SK-N-MC (cell line): ENCODE data around the gene SPINK5.

Source experiments
- DNase-seq: peaks from one replicate; pipeline ENCODE4 v3.0.0-alpha.2; 2011; ENCODE audit warnings: low read depth, low spot score
- H3K27ac ChIP-seq: fragments of 200-600 bp; sonication (generic); 2 replicates; pipeline ENCODE4 v1.5.1; 2016; ENCODE audit warnings: mixed run types
- H3K36me3 ChIP-seq: fragments of 200-600 bp; sonication (generic); 2 replicates; pipeline ENCODE4 v1.6.1; 2017; ENCODE audit warnings: antibody characterized with exemption, low read length, mixed read lengths; ENCODE audit not compliant: insufficient read depth
- H3K4me3 ChIP-seq: fragments of 200-600 bp; sonication (generic); 2 replicates; pipeline ENCODE4 v1.5.1; 2016
- H3K9ac ChIP-seq: fragments of 200-600 bp; sonication (generic); 2 replicates; pipeline ENCODE4 v1.8.0; 2017; ENCODE audit warnings: mixed run types, mixed read lengths; ENCODE audit not compliant: insufficient read length
- H3K9me3 ChIP-seq: fragments of 200-600 bp; sonication (generic); 2 replicates; pipeline ENCODE4 v1.6.1; 2017; ENCODE audit warnings: low read depth, mild to moderate bottlenecking, antibody characterized with exemption, low read length, moderate library complexity, mixed read lengths
- EZH2 ChIP-seq: fragments of 200-600 bp; sonication (generic); IDR thresholded peaks from one replicate; pipeline ENCODE4 v1.6.1; 2017; ENCODE audit warnings: antibody characterized with exemption
- FOXP2 ChIP-seq: optimal IDR thresholded peaks from 2 replicates; pipeline ENCODE3; 2011; ENCODE audit warnings: mild to moderate bottlenecking, moderate library complexity; ENCODE audit not compliant: insufficient read depth; ENCODE audit errors: extremely low read length, control extremely low read depth
- POLR2AphosphoS5 ChIP-seq: IDR thresholded peaks from 2 replicates; pipeline ENCODE4 v1.6.1; 2012; ENCODE audit warnings: mild to moderate bottlenecking, low read depth, low read length, borderline replicate concordance

The SPINK5 gene

DNA sequence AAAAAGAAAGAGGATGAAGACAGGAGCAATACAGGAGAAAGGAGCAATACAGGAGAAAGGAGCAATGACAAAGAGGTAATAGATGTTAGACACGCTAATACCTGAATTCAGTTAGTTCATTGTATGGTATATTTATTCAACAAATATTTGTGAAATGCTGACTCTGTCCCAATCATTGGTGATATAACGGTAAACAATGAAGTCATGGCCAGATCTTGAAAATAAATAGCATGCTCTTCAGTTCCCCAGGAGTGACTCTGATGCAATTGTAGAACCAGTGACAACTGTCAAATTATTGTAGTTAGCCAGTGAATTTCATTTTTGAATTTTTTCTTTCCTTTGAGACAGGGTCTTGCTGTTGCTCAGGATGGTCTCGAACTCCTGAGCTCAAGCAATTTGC lies 56.5 kb downstream of the SPINK5 start:
- Histone ChIP-seq H3K27ac (no peak overlapping the region), H3K9ac (no peak overlapping the region), H3K36me3 (no peaks in the 10 kb centered on the region), H3K4me3 (no peak overlapping the region), H3K9me3 (no peaks in the 10 kb centered on the region)
- DNase-seq: no peak
- no peak for TF ChIP-seq FOXP2
- TF ChIP-seq EZH2: no peak
- TF ChIP-seq POLR2AphosphoS5: no peak

DNA sequence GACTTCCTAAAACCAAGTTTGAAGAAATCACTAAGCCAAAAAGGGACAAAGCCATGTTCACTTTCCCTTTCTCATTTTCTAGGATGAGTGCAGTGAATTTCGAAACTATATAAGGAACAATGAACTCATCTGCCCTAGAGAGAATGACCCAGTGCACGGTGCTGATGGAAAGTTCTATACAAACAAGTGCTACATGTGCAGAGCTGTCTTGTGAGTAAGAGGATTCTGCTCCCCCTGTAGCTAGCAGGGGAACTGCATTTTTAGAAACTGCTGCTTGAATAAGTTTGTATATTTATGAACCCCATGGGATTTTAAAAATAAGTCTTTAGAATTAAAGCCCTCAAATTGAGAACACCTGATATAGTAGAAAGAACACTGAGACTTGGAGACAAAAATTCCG lies 61.9 kb downstream of the SPINK5 start:
- H3K4me3 ChIP-seq: no peak overlapping the region
- H3K9me3 ChIP-seq: no peaks in the 10 kb centered on the region
- DNase-seq: no peak
- TF ChIP-seq EZH2 (no peak), FOXP2 (no peak), POLR2AphosphoS5 (no peak)
- no peaks in the 10 kb centered on the region for H3K36me3 ChIP-seq
- no peak overlapping the region for H3K27ac ChIP-seq
- H3K9ac ChIP-seq: no peak overlapping the region

DNA sequence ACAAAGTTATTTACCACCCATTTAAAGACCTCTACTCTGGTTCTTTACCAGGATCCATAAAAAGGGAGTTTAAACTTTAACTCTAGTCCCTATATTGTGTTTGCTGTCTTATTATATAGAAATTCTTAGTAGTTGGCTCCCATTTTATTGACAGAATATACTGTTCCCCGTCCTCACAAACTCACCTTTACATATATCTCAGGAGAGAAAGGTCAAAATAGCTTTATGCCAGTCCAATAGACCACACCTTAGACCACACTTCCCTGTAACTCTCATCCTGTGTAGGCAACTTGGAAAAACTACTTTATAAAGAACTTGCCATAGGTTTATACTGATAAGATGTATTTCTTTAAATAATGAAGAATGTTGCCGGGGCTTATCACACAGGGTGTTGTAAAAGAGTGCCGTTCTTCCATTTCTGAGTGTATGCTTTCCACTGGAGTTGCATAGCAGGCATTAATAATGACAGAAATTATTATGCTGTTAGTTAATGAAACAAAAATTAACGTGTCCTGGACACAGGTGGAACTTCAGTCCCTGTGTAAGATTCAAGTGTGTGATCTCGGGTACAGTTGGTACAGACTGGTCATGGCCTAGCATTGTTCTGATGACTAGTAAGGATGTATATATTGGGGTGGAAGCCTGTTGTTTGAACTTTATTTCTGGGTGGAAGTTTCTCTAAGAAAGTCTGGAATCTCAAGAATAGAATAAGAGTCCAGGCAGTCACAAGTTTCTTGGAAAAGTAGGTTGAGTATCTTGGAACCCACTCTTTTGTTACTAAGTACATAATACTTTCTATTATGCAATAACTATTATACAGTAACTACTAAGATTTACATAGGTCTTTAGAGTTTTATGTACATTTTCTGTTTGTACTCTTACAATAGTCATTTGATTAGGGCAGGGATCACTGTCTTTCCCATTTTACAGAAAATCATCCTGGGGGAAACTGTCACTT lies 71.6 kb downstream of the SPINK5 start:
- H3K36me3 ChIP-seq: no peaks in the 10 kb centered on the region
- no peak overlapping the region for H3K4me3 ChIP-seq
- TF ChIP-seq EZH2 (no peak), POLR2AphosphoS5 (no peak)
- DNase-seq: no peak
- H3K9me3 ChIP-seq: no peaks in the 10 kb centered on the region
- H3K9ac ChIP-seq: no peak overlapping the region
- no peak overlapping the region for H3K27ac ChIP-seq

DNA sequence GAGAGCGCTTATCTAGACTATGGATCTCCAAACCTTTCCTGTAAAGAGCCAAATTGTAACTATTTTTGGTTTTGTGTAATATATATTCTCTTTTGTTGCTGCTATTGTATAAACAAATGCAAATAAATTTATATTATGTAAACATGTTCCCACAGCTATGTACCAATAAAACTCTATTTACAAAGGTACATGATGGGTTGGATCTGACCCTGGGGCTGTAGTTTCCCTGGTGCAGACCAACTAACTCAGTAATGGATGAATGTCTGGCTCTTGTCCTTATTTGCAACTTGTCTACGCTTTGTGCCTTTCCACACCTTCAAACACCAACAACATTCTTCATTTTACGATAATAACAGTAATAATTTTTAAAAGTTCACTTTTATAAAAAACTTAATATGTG lies 77.1 kb downstream of the SPINK5 start:
- no peak overlapping the region for H3K9ac ChIP-seq
- no peak overlapping the region for H3K4me3 ChIP-seq
- H3K27ac ChIP-seq: no peak overlapping the region
- TF ChIP-seq POLR2AphosphoS5 (no peak), FOXP2 (no peak), EZH2 (no peak)
- no peak for DNase-seq
- H3K9me3 ChIP-seq: no peaks in the 10 kb centered on the region
- H3K36me3 ChIP-seq: no peaks in the 10 kb centered on the region

DNA sequence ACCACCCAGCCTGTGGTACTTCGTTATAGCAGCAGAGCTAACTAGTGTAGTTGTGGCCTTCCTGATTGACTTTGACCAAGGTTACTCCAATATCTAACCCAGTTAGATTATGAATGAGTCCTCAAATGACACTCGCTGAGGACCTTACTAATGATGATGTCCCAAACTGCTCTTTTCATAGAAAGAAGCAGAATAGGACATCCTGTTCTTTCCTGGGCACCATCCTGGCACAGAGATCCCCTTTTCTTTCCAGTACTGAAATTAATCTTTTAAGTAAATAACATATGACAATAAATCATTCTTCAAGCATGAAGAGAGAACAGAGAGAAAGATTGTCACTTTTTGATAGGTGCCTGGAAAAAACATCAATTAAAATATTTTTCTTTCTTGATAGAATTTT lies 77.9 kb downstream of the SPINK5 start:
- TF ChIP-seq EZH2: no peak
- TF ChIP-seq FOXP2: no peak
- no peak for TF ChIP-seq POLR2AphosphoS5
- no peak overlapping the region for H3K4me3 ChIP-seq

DNA sequence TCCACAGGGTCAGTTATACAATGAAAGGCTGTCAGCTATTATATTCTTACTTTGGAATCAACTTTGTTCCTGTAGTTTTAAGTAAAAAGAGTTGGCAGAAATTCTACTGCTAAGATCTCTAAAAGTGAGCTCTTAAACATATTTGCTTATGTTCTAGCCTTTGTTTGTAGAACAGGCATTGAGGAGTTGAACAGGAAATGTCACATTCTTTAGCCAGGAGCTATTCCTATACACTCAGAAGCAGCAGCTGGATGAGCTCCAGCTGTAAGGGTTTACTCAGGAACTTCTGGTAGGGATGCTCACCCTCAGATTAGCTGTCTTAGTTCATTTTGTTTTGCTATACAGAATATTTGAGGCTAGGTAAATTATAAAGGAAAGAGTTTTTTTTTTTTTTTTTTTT lies 82.1 kb downstream of the SPINK5 start:
- Histone ChIP-seq H3K4me3 (no peak overlapping the region), H3K27ac (no peak overlapping the region), H3K36me3 (no peaks in the 10 kb centered on the region), H3K9ac (no peak overlapping the region), H3K9me3 (no peaks in the 10 kb centered on the region)
- no peak for TF ChIP-seq POLR2AphosphoS5
- no peak for TF ChIP-seq FOXP2
- TF ChIP-seq EZH2: no peak
- no peak for DNase-seq

More for the DNA sequence above, 77.9 kb downstream of the SPINK5 start:
- no peak overlapping the region for H3K27ac ChIP-seq
- H3K36me3 ChIP-seq: no peaks in the 10 kb centered on the region
- no peak overlapping the region for H3K9ac ChIP-seq
- no peaks in the 10 kb centered on the region for H3K9me3 ChIP-seq
- no peak for DNase-seq

DNA sequence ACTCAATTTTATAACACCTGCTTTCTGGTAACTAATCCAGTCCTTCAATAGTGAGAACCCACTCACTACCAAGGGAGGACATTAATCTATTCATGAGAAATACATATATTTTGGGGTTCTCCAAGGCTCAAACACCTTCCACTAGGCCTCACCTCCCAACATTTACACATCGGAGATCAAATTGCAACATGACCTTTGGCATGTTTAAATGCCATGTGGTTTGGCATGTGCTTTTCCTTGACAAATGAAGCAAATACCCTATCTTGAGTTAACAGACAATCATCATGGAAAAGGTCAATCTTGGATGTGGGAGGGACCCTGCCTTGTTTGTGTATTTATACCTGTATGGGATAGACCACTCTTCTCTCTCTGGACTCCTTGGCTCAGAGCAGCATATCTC lies 82.7 kb downstream of the SPINK5 start:
- H3K9ac ChIP-seq: no peak overlapping the region
- TF ChIP-seq POLR2AphosphoS5 (no peak), EZH2 (no peak), FOXP2 (no peak)
- no peak overlapping the region for H3K27ac ChIP-seq

DNA sequence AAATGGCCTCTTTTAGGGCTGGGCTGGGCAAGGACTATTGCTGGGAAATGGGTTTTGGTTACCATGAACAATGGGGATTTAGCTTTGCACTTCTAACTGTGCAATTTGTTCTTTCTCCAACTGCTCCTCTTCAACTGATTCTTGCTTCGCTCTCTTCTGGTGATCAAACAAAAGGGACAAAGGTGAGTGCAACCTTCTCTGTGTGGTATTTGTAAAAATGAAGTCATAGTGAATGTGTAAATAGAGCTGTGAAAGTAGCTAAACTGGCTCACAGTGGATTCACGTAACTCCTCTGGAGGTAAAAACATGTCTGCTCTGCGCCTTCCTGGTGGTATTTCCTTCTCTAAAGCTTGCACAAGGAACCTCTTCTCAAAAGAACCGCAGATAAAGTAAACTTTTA lies 83.6 kb downstream of the SPINK5 start:
- no peak overlapping the region for H3K27ac ChIP-seq
- TF ChIP-seq EZH2: no peak
- TF ChIP-seq POLR2AphosphoS5: no peak
- TF ChIP-seq FOXP2: no peak
- no peaks in the 10 kb centered on the region for H3K36me3 ChIP-seq
- H3K4me3 ChIP-seq: no peak overlapping the region
- no peaks in the 10 kb centered on the region for H3K9me3 ChIP-seq
- H3K9ac ChIP-seq: no peak overlapping the region
- no peak for DNase-seq

More for the DNA sequence above, 82.7 kb downstream of the SPINK5 start:
- H3K36me3 ChIP-seq: no peaks in the 10 kb centered on the region
- no peaks in the 10 kb centered on the region for H3K9me3 ChIP-seq
- H3K4me3 ChIP-seq: no peak overlapping the region
- DNase-seq: no peak

DNA sequence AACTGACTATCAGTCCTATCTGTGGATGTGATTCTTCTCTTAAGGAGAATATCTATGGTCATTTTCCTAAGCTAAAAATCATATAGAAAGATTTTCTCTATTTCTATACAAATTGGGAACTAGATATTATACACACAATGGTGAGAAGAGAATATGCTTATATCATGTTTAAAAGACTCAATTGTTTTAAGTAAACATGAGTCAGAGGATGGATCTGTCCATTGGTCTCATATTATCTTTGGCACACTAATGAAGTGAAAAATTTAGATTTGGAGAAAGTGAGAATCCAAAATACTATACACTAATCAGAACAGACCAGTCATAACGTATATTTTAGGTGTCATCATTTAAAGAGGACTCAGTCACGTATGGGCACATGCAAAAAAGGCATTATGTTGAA lies 88.1 kb downstream of the SPINK5 start:
- no peak for TF ChIP-seq EZH2
- TF ChIP-seq POLR2AphosphoS5: no peak
- no peak for TF ChIP-seq FOXP2
- Histone ChIP-seq H3K9ac (no peak overlapping the region), H3K36me3 (no peaks in the 10 kb centered on the region), H3K27ac (no peak overlapping the region), H3K4me3 (no peak overlapping the region), H3K9me3 (no peaks in the 10 kb centered on the region)
- no peak for DNase-seq
